Esophagus squamous epithelium (tissue), 5 donors: ENCODE results near the gene BNC2. TPM values are rescaled to one million over a fixed set of nuclear protein-coding genes. Genes with fewer than 3 reads are reported as not detected.

Experiments
- DNase-seq: peaks from one replicate; lab custom pipeline; 2025; lab: John Stamatoyannopoulos, UW
- H3K27ac ChIP-seq, 4 donors: fragments of 200-600 bp; sonication (generic); one replicate each; pipeline ENCODE4 v1.5.1; 2016 to 2019; ENCODE audit warnings: mild to moderate bottlenecking in 1 of 4
- H3K27me3 ChIP-seq, 4 donors: fragments of 200-600 bp; sonication (generic); 1 replicate in 3 of 4; 2 replicates in 1 of 4; pipeline versions ENCODE4 v1.5.1 to v1.6.0; 2017 to 2021; ENCODE audit warnings: antibody characterized with exemption in 1 of 4
- H3K36me3 ChIP-seq, 3 donors: fragments of 200-600 bp; sonication (generic); one replicate each; pipeline ENCODE4 v1.5.1; 2016 to 2019
- H3K4me1 ChIP-seq, 3 donors: fragments of 200-600 bp; sonication (generic); one replicate each; pipeline ENCODE4 v1.5.1; 2017 to 2019
- H3K4me3 ChIP-seq, 4 donors: fragments of 200-600 bp; sonication (generic); 1 replicate in 3 of 4; 2 replicates in 1 of 4; pipeline ENCODE4 v1.5.1; 2016 to 2019; ENCODE audit warnings: mild to moderate bottlenecking in 2 of 4, moderate library complexity in 1 of 4
- H3K9me3 ChIP-seq, 3 donors: fragments of 200-600 bp; sonication (generic); one replicate each; pipeline ENCODE4 v1.5.1; 2016 to 2019
- POLR2A ChIP-seq, 4 donors: fragments of 450-650 bp; IDR thresholded peaks; one replicate each; pipeline ENCODE4 v1.6.1; 2017; ENCODE audit warnings: antibody characterized with exemption in 4 of 4, mild to moderate bottlenecking in 4 of 4, moderate library complexity in 3 of 4
- WGBS, 2 donors: methylation state at CpG; one replicate each; pipeline ENCODE4 v1.1.5; 2018; 5-methylcytosine and 5-hydroxymethylcytosine counted together
- intact Hi-C: fragments of 100-400 bp; cut with DNase I; formaldehyde crosslinking; loops from one replicate; pipeline ENCODE4 v1.15.0; 2022
- total RNA-seq, 4 donors: library from RNA; depleted of rRNA; stranded (reverse); fragments of >200 nt; gene quantifications; one replicate each; pipeline ENCODE4 v1.1.0, GENCODE V29; 2016
- TF ChIP-seq, protein P1 (sequence below), 6 experiments: fragments of 450-650 bp in 4 of 6; fragments of 200-600 bp in 2 of 6; sonication (generic) in 2 of 6; IDR thresholded peaks; one replicate each; pipeline ENCODE4 v1.5.1; 2016 to 2019; ENCODE audit warnings: antibody characterized with exemption in 6 of 6, mild to moderate bottlenecking in 4 of 6, moderate library complexity in 4 of 6
- donor health status: DM: yes; HTN: yes; CAD: no.

BNC2 gene
- total RNA-seq, 4 donors from 2014 or later: 3.6 to 41.8 (median 8.5) TPM

DNA sequence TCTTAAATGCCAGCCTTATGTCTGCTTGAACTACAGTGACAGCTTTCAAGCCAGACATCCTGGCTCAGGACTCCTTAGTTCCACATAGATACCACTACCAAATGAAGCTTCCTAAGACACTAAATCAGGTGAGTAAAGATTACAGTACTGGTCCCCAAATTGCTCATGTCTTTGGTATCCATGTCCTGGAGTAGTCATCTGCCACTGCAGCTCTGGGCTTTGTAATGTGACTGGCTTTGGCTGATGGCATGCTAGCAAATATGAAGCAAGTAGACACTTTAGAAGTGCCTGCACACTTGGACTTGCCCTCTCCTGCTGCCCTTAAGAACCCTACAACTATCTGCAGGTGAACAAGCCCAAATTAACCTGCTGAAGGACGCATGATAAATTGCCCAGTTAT, 334.9 kb downstream of the BNC2 start:
- Histone ChIP-seq H3K9me3 (no peaks in the 10 kb centered on the region), H3K27ac (no peak overlapping the region), H3K4me1 (peaks cover 0 to 6% (median 0%) of the 10 kb centered on the region in 3 donors), H3K36me3 (no peaks in the 10 kb centered on the region), H3K4me3 (no peak overlapping the region), H3K27me3 (no peaks in the 10 kb centered on the region)
- intact Hi-C loops: no loop called here
- TF ChIP-seq, protein P1, sequence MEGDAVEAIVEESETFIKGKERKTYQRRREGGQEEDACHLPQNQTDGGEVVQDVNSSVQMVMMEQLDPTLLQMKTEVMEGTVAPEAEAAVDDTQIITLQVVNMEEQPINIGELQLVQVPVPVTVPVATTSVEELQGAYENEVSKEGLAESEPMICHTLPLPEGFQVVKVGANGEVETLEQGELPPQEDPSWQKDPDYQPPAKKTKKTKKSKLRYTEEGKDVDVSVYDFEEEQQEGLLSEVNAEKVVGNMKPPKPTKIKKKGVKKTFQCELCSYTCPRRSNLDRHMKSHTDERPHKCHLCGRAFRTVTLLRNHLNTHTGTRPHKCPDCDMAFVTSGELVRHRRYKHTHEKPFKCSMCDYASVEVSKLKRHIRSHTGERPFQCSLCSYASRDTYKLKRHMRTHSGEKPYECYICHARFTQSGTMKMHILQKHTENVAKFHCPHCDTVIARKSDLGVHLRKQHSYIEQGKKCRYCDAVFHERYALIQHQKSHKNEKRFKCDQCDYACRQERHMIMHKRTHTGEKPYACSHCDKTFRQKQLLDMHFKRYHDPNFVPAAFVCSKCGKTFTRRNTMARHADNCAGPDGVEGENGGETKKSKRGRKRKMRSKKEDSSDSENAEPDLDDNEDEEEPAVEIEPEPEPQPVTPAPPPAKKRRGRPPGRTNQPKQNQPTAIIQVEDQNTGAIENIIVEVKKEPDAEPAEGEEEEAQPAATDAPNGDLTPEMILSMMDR (IDR thresholded peaks at IDR 0.05): no peak
- no peak for TF ChIP-seq POLR2A (IDR thresholded peaks at IDR 0.05)
- no peak for DNase-seq
- 70 to 71% methylated on average over 1 of the region's 1 CpG for WGBS, 2 donors

DNA sequence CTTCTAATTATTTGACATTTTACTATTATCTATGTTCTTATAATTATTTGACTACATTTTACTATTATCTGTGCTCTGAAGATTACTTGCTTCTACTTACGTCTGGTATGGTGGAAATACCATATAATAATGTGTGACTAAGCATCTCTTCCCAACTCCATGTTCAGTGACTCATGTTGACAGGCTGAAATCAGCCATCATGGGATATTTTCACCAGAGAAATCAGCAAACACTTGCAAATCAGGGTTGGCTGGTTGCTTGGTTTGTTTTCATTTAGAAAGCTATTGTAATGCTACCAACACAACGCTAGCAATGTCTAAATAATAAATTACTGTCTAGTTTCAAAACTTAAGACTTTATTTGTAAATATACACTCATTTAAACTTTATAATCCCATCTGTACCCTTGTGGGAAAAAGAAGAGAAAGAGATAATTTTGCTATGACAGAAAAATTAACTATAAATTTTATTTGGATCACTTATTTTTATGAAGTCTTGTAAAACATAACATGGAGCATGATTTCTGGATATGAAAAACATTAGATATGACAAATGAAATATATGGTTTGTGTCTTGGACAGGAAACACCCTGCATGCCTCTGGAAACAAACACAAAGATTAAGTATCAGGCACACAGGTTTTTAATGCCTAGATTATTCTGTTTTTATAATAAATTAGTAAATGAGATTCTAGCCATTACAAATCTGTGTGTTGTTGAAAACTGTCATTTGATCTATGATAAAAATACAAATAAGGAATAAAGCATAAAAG, 337.6 kb downstream of the BNC2 start:
- no peak for DNase-seq
- no peak for TF ChIP-seq POLR2A (IDR thresholded peaks at IDR 0.05)
- TF ChIP-seq, protein P1 (IDR thresholded peaks at IDR 0.05): no peak
- Histone ChIP-seq H3K27me3 (no peaks in the 10 kb centered on the region), H3K4me3 (no peak overlapping the region), H3K4me1 (peaks cover 0 to 13% (median 0%) of the 10 kb centered on the region in 3 donors), H3K36me3 (no peaks in the 10 kb centered on the region), H3K9me3 (no peaks in the 10 kb centered on the region), H3K27ac (no peak overlapping the region)
- intact Hi-C loops: no loop called here
- WGBS, 2 donors: 30 to 51% methylated on average over 2 of the region's 2 CpGs

DNA sequence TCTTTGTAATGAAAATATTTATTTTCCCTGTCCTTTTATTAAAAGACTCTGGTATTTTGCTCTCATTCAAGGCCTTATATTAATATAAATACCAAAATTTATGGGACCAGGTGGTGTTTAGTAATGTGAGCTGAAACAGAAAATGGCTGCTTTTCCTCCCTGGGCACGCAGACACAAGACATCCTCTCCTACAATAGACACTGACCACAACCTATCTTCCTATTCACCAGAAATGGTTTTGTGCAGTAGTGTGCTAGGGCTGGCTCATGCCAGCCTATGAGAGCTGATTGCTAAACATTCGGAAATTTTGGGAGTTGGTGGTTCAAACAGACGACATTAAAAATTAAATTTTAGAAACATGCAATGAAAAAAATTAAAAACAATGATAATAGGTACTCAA, 338.2 kb downstream of the BNC2 start:
- Histone ChIP-seq H3K4me3 (no peak overlapping the region), H3K27me3 (no peaks in the 10 kb centered on the region), H3K9me3 (no peaks in the 10 kb centered on the region), H3K27ac (no peak overlapping the region), H3K36me3 (no peaks in the 10 kb centered on the region), H3K4me1 (peaks cover 0 to 13% (median 0%) of the 10 kb centered on the region in 3 donors)
- WGBS, 2 donors: 88 to 93% methylated on average over 3 of the region's 3 CpGs
- intact Hi-C loops: no loop called here
- no peak for DNase-seq
- TF ChIP-seq, protein P1 (IDR thresholded peaks at IDR 0.05): no peak
- TF ChIP-seq POLR2A (IDR thresholded peaks at IDR 0.05): no peak

DNA sequence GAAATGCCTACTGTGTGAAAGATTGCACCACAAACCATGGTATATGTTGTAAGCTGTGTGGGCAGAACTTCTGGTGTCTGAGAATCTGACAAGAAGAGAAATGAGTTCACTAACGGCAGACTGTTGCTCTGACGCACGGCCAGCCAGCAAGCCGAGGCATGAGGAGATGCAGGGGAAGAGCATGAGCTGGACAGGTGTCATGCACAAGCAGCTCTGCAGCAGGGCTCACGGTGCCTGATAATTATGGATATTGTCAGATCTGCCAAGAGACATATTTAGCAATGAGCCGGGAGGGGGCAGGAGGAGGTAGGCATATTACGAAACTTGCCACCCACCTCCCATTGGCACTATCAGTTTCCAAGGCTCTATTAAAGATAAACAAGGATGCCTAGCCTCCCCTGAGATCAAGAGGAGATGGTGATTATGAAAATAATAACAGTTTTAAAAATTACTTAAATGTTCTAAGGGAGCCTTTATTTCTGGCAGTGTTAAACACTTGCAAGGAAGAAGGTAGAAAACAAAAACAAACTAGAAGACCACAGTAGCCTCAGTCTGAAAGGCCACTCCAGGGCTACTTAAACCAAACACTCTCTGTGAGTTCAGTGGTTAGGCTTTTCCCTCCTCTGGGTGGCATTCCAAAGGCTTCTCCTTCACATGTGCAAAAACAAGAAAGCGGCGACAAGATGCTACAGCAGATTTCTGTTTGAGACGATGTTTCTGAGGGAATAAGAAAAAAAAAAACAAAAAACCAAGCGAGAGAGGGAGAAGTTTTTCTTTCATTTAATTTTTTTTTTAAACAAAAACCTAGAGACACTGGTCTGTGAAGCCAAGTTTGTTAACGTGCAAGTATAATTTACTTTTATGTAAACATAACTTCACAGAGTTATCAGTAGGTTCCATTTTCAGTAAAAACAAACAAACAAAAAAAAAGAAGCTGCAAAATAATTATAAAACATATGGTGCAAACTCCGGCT, 339.5 kb downstream of the BNC2 start:
- H3K4me3 ChIP-seq: no peak overlapping the region
- H3K27ac ChIP-seq: no peak overlapping the region
- DNase-seq: no peak
- H3K4me1 ChIP-seq: peaks cover 0 to 13% (median 0%) of the 10 kb centered on the region in 3 donors
- H3K36me3 ChIP-seq: no peaks in the 10 kb centered on the region
- TF ChIP-seq POLR2A (IDR thresholded peaks at IDR 0.05): no peak
- TF ChIP-seq, protein P1 (IDR thresholded peaks at IDR 0.05): no peak
- intact Hi-C loops: no loop called here
- 39 to 55% methylated on average over 13 of the region's 13 CpGs for WGBS, 2 donors
- H3K27me3 ChIP-seq: no peaks in the 10 kb centered on the region
- H3K9me3 ChIP-seq: no peaks in the 10 kb centered on the region
